ENCODE results near the gene RAB3GAP1. TPM values are rescaled to one million over a fixed set of nuclear protein-coding genes. Genes with fewer than 3 reads are reported as not detected.

Gene RAB3GAP1
- total RNA-seq (2022) (63.4 and 70.1 TPM in 2 replicates), Bru-seq, nascent RNA (percentile 95 among the genes with signal in this experiment), BruChase-seq, experiment 1, labeled RNA remaining after a 6-hour chase (percentile 93 among the genes with signal in this experiment), BruChase-seq, experiment 2, labeled RNA remaining after a 2-hour chase (percentile 94 among the genes with signal in this experiment)
- long read RNA-seq, full-length matches to known transcripts, result 30 of 60 reads
- long read RNA-seq, partial matches to known transcripts, result 11 of 60 reads
- long read RNA-seq, other reads (novel, unspliced or antisense), result 19 of 60 reads

DNA sequence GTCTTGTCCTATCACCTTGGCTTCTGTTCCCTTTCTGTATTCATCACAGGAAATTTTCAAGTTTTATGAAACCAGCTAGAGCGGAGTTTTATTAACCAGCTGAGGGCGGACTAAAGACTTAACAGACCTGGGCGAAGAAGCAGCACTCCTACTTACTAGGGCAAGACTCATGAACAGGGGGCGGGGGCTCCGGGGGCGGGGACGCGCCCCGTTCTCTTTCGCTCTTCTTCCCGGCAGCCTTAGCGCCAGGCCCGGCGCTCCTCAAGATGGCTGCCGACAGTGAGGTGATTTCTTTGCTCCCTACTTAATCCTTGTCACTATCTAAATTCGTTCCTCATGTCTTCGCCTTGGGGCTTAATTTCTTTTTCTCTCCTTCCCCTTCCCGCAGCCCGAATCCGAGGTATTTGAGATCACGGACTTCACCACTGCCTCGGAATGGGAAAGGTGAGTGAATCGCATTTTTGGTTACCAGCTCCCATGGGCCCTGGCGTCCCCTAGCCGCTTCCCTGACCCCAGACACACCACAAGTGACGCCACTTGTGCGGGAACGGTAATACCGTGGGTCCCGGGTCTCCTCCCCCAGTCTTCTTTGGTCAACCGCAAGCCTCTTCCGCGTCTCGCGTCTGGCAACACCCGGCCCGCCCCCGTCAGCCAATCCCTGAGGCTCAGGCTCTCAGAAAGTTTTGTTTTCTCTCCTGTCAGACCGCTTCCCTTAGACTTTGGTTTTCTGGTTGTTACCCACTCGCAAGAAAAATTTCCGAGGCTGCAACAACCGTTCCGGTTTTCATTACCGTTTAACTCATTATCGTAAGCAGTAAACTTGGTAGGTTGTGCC, at the start of gene RAB3GAP1:
TSS of gene RAB3GAP1 (plus strand) at position 251 of the 835 bp plus-strand sequence. CDS start at position 267, 16 bp downstream.
- no peaks in the 10 kb centered on the region for H3K27me3 Mint-ChIP-seq (ENCODE audit: insufficient read depth, unreplicated experiment)
- peak within 1 kb of the TSS; percentile 95 for H3K4me3 Mint-ChIP-seq (ENCODE audit: unreplicated experiment)
- H3K4me1 Mint-ChIP-seq (ENCODE audit: insufficient read depth, unreplicated experiment), result peaks cover 16% of the 10 kb centered on the region
- TF ChIP-seq, protein P1, sequence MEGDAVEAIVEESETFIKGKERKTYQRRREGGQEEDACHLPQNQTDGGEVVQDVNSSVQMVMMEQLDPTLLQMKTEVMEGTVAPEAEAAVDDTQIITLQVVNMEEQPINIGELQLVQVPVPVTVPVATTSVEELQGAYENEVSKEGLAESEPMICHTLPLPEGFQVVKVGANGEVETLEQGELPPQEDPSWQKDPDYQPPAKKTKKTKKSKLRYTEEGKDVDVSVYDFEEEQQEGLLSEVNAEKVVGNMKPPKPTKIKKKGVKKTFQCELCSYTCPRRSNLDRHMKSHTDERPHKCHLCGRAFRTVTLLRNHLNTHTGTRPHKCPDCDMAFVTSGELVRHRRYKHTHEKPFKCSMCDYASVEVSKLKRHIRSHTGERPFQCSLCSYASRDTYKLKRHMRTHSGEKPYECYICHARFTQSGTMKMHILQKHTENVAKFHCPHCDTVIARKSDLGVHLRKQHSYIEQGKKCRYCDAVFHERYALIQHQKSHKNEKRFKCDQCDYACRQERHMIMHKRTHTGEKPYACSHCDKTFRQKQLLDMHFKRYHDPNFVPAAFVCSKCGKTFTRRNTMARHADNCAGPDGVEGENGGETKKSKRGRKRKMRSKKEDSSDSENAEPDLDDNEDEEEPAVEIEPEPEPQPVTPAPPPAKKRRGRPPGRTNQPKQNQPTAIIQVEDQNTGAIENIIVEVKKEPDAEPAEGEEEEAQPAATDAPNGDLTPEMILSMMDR (IDR thresholded peaks at IDR 0.05; ENCODE audit: unreplicated experiment), result no peak
- DNase-seq (ENCODE audit: unreplicated experiment), result peak; percentile 85
- no peaks in the 10 kb centered on the region for H3K9me3 Mint-ChIP-seq (ENCODE audit: unreplicated experiment)
- CTCF ChIA-PET, result interaction anchor here (0.6 to 1.9 kb wide), 4 partner anchors 15 to 1700 kb away, joined by 3 to 9 read pairs (median 3); no protein-coding TSS in a partner anchor
- intact Hi-C loops (cut with micrococcal nuclease), result loop anchor here (10.0 kb wide), 2 partner anchors 73 to 113 kb away; no protein-coding TSS in a partner anchor
- BruUV-seq (replicated peaks), result TSS peak; percentile 78
- peaks cover 15% of the 10 kb centered on the region for H3K36me3 Mint-ChIP-seq (ENCODE audit: insufficient read depth, unreplicated experiment)
- H3K27ac Mint-ChIP-seq (ENCODE audit: low read depth, unreplicated experiment), result peak within 1 kb of the TSS; percentile 100
- POLR2A ChIA-PET, result interaction anchor here (0.5 to 3.5 kb wide), 19 partner anchors 10 to 710 kb away, joined by 3 to 12 read pairs (median 4); partner anchors contain the start of genes CCNT2 and UBXN4

DNA sequence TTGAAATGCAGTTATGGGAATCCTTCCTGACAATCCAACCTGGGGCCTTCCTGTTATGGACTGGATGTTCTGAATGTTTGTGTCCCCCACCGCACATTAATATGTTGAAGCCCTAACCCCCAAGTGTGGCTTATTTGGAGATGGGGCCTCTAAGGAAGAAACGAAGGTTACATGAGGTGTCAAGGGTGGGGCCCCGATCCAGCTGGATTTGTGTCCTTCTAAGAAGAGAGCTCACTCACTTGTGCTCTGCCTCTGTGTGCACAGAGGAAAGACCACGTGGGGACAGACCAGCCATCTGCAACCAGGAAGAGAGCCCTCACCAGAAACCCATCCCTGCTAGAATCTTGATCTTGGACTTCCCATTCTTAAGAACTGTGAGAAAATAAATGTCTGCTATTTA, 49.3 kb upstream of the RAB3GAP1 start:
- TF ChIP-seq, protein P1 (IDR thresholded peaks at IDR 0.05; ENCODE audit: unreplicated experiment), result no peak
- Mint-ChIP-seq H3K36me3 (ENCODE audit: insufficient read depth, unreplicated experiment) (peaks cover 6% of the 10 kb centered on the region), H3K9me3 (ENCODE audit: unreplicated experiment) (no peaks in the 10 kb centered on the region), H3K4me1 (ENCODE audit: insufficient read depth, unreplicated experiment) (peaks cover 9% of the 10 kb centered on the region), H3K27me3 (ENCODE audit: insufficient read depth, unreplicated experiment) (peaks cover 25% of the 10 kb centered on the region), H3K4me3 (ENCODE audit: unreplicated experiment) (no peak overlapping the region), H3K27ac (ENCODE audit: low read depth, unreplicated experiment) (no peak overlapping the region)
- no TSS peak for BruUV-seq (replicated peaks)
- intact Hi-C loops (cut with micrococcal nuclease), result loop anchor here (5.0 to 10.0 kb wide), 2 partner anchors 472 to 599 kb away; no protein-coding TSS in a partner anchor
- ChIA-PET POLR2A (no interaction called here), CTCF (interaction anchor here (0.6 to 7.9 kb wide), 13 partner anchors 11 to 1829 kb away, joined by 3 to 106 read pairs (median 8); no protein-coding TSS in a partner anchor)
- no peak for DNase-seq (ENCODE audit: unreplicated experiment)

DNA sequence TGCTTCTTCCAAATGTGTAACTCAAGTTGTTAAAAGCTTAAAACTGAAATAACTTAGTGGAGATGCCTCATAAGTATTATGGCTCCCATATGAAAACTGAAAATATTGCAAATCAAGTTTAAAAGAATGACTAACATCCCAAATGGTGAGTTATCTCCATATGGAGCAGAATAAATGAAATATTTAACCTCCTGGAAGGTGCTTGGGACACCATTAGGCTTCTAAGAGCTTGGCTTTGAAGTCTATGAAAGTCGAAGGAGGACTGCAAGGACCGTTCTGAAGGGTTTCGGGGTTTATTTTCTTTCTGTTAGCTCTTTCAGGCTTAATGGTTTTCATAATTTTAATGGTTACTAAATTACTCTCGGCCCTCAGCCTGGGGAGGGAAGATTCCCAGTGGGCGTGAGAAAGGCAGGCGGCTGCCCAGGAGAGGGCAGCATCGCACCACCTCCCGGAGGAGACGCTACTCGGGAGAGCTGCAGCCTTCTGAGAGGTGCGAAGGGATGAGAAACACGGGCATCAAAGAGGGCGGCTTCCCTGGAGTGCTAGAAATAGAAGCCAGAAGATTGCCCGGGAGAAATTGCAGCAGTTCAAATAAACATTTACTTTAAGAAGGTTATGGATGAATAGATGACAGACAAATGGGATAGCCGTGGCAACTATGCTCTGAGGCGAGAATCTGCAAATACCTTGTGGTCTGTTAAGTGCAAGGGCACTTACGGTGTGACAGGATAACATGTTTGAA, 47.9 kb upstream of the RAB3GAP1 start:
- peaks cover 6% of the 10 kb centered on the region for H3K36me3 Mint-ChIP-seq (ENCODE audit: insufficient read depth, unreplicated experiment)
- peaks cover 25% of the 10 kb centered on the region for H3K27me3 Mint-ChIP-seq (ENCODE audit: insufficient read depth, unreplicated experiment)
- no peaks in the 10 kb centered on the region for H3K9me3 Mint-ChIP-seq (ENCODE audit: unreplicated experiment)
- POLR2A ChIA-PET, result interaction anchor here (0.6 to 1.5 kb wide), 3 partner anchors 595 to 706 kb away, joined by 3 to 4 read pairs (median 3); no protein-coding TSS in a partner anchor
- H3K4me1 Mint-ChIP-seq (ENCODE audit: insufficient read depth, unreplicated experiment), result peaks cover 9% of the 10 kb centered on the region
- CTCF ChIA-PET, result interaction anchor here (0.5 to 7.9 kb wide), 79 partner anchors 8 to 1175 kb away, joined by 3 to 106 read pairs (median 3); partner anchors contain the start of genes RAB3GAP1 and UBXN4
- no peak overlapping the region for H3K27ac Mint-ChIP-seq (ENCODE audit: low read depth, unreplicated experiment)
- no TSS peak for BruUV-seq (replicated peaks)
- peak; percentile 73 for DNase-seq (ENCODE audit: unreplicated experiment)
- TF ChIP-seq, protein P1 (IDR thresholded peaks at IDR 0.05; ENCODE audit: unreplicated experiment), result peak; percentile 94
- no peak overlapping the region for H3K4me3 Mint-ChIP-seq (ENCODE audit: unreplicated experiment)
- intact Hi-C loops (cut with micrococcal nuclease), result loop anchor here (1.0 to 10.0 kb wide), 6 partner anchors 161 to 795 kb away; partner anchors contain the start of genes R3HDM1 and ZRANB3
